Fibroblast of mammary gland (primary cell): ENCODE results near the gene UACA.
A peak's percentile ranks its signal among the peaks of the same experiment; 100 is the strongest.

Experiments used
- DNase-seq: peaks from one replicate; pipeline ENCODE4 v3.0.0-alpha.2; 2010; ENCODE audit warnings: low read depth
- H3K4me3 ChIP-seq: 2 replicates; pipeline ENCODE4 v1.5.1; 2011; ENCODE audit warnings: low read depth, mild to moderate bottlenecking, low read length, moderate library complexity; ENCODE audit not compliant: control insufficient read depth
- TF ChIP-seq, protein P1 (sequence below): conservative IDR thresholded peaks from 2 replicates; pipeline ENCODE4 v1.5.1; 2011; ENCODE audit warnings: low read depth, low read length, inconsistent platforms; ENCODE audit not compliant: control insufficient read depth, insufficient read depth

UACA gene

DNA sequence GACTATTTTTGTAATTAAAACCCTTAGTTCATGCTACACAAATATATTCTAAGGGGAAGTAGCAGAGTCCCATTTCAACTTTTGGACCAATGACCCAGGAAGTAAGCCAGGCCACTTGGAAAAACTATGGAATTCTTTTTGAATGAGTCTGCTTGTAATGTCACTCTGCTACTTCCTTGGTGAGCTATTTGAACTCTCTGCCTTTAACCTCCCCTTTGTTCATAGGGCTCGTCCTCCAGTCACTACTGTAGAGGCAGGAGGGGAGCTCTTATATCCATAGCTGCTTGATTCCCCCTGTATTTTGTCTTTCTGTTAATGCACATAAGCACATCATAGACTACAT is 119.6 kb downstream of the UACA start:
- TF ChIP-seq, protein P1, sequence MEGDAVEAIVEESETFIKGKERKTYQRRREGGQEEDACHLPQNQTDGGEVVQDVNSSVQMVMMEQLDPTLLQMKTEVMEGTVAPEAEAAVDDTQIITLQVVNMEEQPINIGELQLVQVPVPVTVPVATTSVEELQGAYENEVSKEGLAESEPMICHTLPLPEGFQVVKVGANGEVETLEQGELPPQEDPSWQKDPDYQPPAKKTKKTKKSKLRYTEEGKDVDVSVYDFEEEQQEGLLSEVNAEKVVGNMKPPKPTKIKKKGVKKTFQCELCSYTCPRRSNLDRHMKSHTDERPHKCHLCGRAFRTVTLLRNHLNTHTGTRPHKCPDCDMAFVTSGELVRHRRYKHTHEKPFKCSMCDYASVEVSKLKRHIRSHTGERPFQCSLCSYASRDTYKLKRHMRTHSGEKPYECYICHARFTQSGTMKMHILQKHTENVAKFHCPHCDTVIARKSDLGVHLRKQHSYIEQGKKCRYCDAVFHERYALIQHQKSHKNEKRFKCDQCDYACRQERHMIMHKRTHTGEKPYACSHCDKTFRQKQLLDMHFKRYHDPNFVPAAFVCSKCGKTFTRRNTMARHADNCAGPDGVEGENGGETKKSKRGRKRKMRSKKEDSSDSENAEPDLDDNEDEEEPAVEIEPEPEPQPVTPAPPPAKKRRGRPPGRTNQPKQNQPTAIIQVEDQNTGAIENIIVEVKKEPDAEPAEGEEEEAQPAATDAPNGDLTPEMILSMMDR, result no peak
- peak; percentile 29 for DNase-seq

DNA sequence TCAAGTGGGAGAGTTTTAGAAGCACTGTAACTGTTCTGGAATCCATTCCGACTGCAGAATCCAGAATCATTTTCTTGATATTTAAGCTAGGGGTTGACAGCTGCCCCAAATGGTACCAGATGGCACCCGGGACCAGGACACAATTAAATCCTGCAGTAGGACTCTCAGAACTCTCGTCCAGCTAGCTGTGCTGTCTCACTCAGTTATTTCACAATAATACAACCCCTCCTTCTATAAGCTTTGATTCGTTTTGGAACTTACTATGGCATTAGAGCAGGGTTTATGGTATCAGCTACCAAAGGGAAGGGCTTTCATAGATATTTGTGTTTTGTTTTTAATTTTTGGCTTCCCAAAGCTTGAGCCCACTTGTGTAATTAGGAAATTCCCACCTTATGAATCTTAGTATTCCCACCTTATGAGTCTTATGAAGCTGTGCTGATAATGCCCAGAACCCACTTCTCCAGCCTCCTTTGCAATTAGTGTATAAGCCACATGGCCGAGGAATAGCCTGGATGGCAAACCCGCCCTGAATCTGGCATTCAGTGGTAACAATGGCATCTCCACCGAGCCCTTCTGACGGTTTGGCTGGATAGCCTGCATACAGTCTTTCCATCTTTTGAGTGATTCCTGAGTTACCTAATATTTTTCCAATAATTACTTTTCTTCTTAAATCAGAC is 120.1 kb downstream of the UACA start:
- TF ChIP-seq, protein P1, result no peak
- no peak overlapping the region for H3K4me3 ChIP-seq
- DNase-seq, result no peak

More for the DNA sequence above, 119.6 kb downstream of the UACA start:
- no peak overlapping the region for H3K4me3 ChIP-seq

DNA sequence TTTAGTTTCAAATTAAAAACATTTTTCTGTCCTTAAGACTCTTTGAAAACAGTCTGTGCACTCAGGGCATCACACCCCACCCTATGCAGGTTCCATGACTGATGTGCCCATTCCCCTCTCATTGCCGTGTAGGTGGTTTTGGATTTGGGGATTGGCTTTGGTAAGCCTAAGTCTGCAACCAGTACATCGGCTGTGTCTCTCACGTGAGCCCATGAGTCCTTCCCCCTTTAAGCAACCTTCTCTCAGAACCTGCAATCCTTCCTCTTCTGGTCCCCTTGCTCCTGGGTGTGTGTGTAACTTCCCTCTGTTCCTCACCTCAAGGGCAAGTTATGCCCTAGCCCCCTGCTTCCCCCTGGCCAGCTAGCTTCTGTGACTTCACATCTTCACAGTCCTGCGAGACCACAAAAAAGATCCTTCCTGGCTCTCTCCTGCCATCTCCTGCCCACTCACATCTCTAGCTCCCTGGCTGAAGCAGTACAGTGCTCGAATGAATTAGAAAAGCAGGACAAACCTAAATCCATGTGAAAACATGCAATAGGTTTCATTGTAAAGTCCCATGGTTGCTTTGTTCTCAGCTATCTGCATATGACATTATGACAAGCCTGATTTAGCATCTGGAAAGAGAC is 126.7 kb downstream of the UACA start:
- H3K4me3 ChIP-seq, result no peak overlapping the region
- peak; percentile 24 for DNase-seq
- TF ChIP-seq, protein P1, result peak; percentile 33

- TF ChIP-seq, protein P1, result no peak
- no peak for DNase-seq
- no peak overlapping the region for H3K4me3 ChIP-seq
Measured at GRCh38 chr15:70635895-70636294, 127.5 kb downstream of the UACA start.

- no peak overlapping the region for H3K4me3 ChIP-seq
- DNase-seq, result no peak
- TF ChIP-seq, protein P1, result no peak
Measured at GRCh38 chr15:70633991-70634390, 129.4 kb downstream of the UACA start.

GRCh38 chr15:70633103-70633831 is 130.1 kb downstream of the UACA start:
- TF ChIP-seq, protein P1, result no peak
- H3K4me3 ChIP-seq, result no peak overlapping the region
- no peak for DNase-seq
